Measurements from ENCODE around the gene FGB. TPM values are rescaled to one million over a fixed set of nuclear protein-coding genes. Genes with fewer than 3 reads are reported as not detected.

FGB gene
- total RNA-seq = not detected

GRCh38 chr4:154562697-154563254 lies at the start of gene FGB:
TSS of gene FGB (plus strand) at chr4:154563011. CDS start at chr4:154563019, 8 bp downstream.
- Mint-ChIP-seq H3K36me3 (ENCODE audit: low read depth) (no peaks in the 10 kb centered on the region), H3K9me3 (ENCODE audit: low read depth) (no peaks in the 10 kb centered on the region), H3K27me3 (peaks cover 7% of the 10 kb centered on the region), H3K4me1 (no peaks in the 10 kb centered on the region), H3K4me3 (no peak within 1 kb of the TSS), H3K27ac (no peak within 1 kb of the TSS)
- ChIA-PET CTCF (interaction anchor here (0.8 to 1.9 kb wide), 6 partner anchors 9 to 59 kb away, joined by 3 to 10 read pairs (median 3); partner anchors contain the start of genes FGG and PLRG1), POLR2A (no interaction called here)
- intact Hi-C loops (cut with DNase I, micrococcal nuclease) = no loop called here
- DNase-seq (no peak), ATAC-seq (no peak)

- Mint-ChIP-seq H3K27ac (no peak overlapping the region), H3K9me3 (ENCODE audit: low read depth) (no peaks in the 10 kb centered on the region), H3K36me3 (ENCODE audit: low read depth) (no peaks in the 10 kb centered on the region), H3K27me3 (peaks cover 30% of the 10 kb centered on the region), H3K4me1 (no peaks in the 10 kb centered on the region), H3K4me3 (no peak overlapping the region)
- ChIA-PET CTCF (interaction anchor here (1.1 kb wide), 1 partner anchor 10 kb away, joined by 3 read pairs; no protein-coding TSS in a partner anchor), POLR2A (no interaction called here)
- DNase-seq = no peak
- no peak for ATAC-seq
- intact Hi-C loops (cut with DNase I, micrococcal nuclease) = no loop called here
These were observed 46.3 kb upstream of the FGB start for GRCh38 chr4:154516318-154517029.

GRCh38 chr4:154517591-154517990 lies 45.2 kb upstream of the FGB start:
- no peak for DNase-seq
- Mint-ChIP-seq H3K9me3 (ENCODE audit: low read depth) (no peaks in the 10 kb centered on the region), H3K4me1 (no peaks in the 10 kb centered on the region), H3K27ac (no peak overlapping the region), H3K27me3 (peaks cover 26% of the 10 kb centered on the region), H3K4me3 (no peak overlapping the region), H3K36me3 (ENCODE audit: low read depth) (no peaks in the 10 kb centered on the region)
- ChIA-PET POLR2A (no interaction called here), CTCF (no interaction called here)
- no peak for ATAC-seq
- intact Hi-C loops (cut with DNase I, micrococcal nuclease) = no loop called here

- ChIA-PET POLR2A (no interaction called here), CTCF (no interaction called here)
- DNase-seq = no peak
- peaks cover 29% of the 10 kb centered on the region for H3K27me3 Mint-ChIP-seq
- no peaks in the 10 kb centered on the region for H3K4me1 Mint-ChIP-seq
- H3K4me3 Mint-ChIP-seq = no peak overlapping the region
- intact Hi-C loops (cut with DNase I, micrococcal nuclease) = no loop called here
- H3K9me3 Mint-ChIP-seq (ENCODE audit: low read depth) = no peaks in the 10 kb centered on the region
- no peak for ATAC-seq
- no peaks in the 10 kb centered on the region for H3K36me3 Mint-ChIP-seq (ENCODE audit: low read depth)
- no peak overlapping the region for H3K27ac Mint-ChIP-seq
These were observed 43.6 kb upstream of the FGB start for GRCh38 chr4:154519214-154519613.

- Mint-ChIP-seq H3K36me3 (ENCODE audit: low read depth) (no peaks in the 10 kb centered on the region), H3K27me3 (peaks cover 35% of the 10 kb centered on the region), H3K27ac (no peak overlapping the region), H3K9me3 (ENCODE audit: low read depth) (no peaks in the 10 kb centered on the region), H3K4me1 (no peaks in the 10 kb centered on the region), H3K4me3 (no peak overlapping the region)
- no peak for ATAC-seq
- POLR2A ChIA-PET = no interaction called here
- CTCF ChIA-PET = interaction anchor here (0.6 to 0.8 kb wide), 2 partner anchors 17 to 1154 kb away, joined by 3 read pairs; no protein-coding TSS in a partner anchor
- intact Hi-C loops (cut with DNase I, micrococcal nuclease) = no loop called here
- no peak for DNase-seq
These were observed 41.2 kb upstream of the FGB start for GRCh38 chr4:154521607-154522006.

- Mint-ChIP-seq H3K27me3 (peaks cover 23% of the 10 kb centered on the region), H3K27ac (no peak overlapping the region), H3K9me3 (ENCODE audit: low read depth) (no peaks in the 10 kb centered on the region), H3K36me3 (ENCODE audit: low read depth) (no peaks in the 10 kb centered on the region), H3K4me3 (no peak overlapping the region), H3K4me1 (no peaks in the 10 kb centered on the region)
- ATAC-seq = no peak
- intact Hi-C loops (cut with DNase I, micrococcal nuclease) = no loop called here
- POLR2A ChIA-PET = no interaction called here
- DNase-seq = no peak
- CTCF ChIA-PET = no interaction called here
These were observed 36.7 kb upstream of the FGB start for GRCh38 chr4:154526151-154526550.

- CTCF ChIA-PET = no interaction called here
- H3K4me3 Mint-ChIP-seq = no peak overlapping the region
- H3K9me3 Mint-ChIP-seq (ENCODE audit: low read depth) = no peaks in the 10 kb centered on the region
- H3K27ac Mint-ChIP-seq = no peak overlapping the region
- POLR2A ChIA-PET = no interaction called here
- peaks cover 23% of the 10 kb centered on the region for H3K27me3 Mint-ChIP-seq
- intact Hi-C loops (cut with DNase I, micrococcal nuclease) = no loop called here
- no peaks in the 10 kb centered on the region for H3K36me3 Mint-ChIP-seq (ENCODE audit: low read depth)
- no peaks in the 10 kb centered on the region for H3K4me1 Mint-ChIP-seq
- DNase-seq = no peak
- ATAC-seq = no peak
These were observed 35.5 kb upstream of the FGB start for GRCh38 chr4:154527308-154527707.

GRCh38 chr4:154528869-154529268 lies 33.9 kb upstream of the FGB start:
- CTCF ChIA-PET = interaction anchor here (0.8 kb wide), 1 partner anchor 14 kb away, joined by 4 read pairs; no protein-coding TSS in a partner anchor
- no peaks in the 10 kb centered on the region for H3K4me1 Mint-ChIP-seq
- no peaks in the 10 kb centered on the region for H3K9me3 Mint-ChIP-seq (ENCODE audit: low read depth)
- intact Hi-C loops (cut with DNase I, micrococcal nuclease) = no loop called here
- no peaks in the 10 kb centered on the region for H3K36me3 Mint-ChIP-seq (ENCODE audit: low read depth)
- H3K27ac Mint-ChIP-seq = no peak overlapping the region
- POLR2A ChIA-PET = no interaction called here
- no peak overlapping the region for H3K4me3 Mint-ChIP-seq
- ATAC-seq (no peak), DNase-seq (no peak)
- H3K27me3 Mint-ChIP-seq = peaks cover 16% of the 10 kb centered on the region

- ChIA-PET CTCF (interaction anchor here (0.8 to 1.1 kb wide), 3 partner anchors 10 to 96 kb away, joined by 3 to 4 read pairs (median 4); no protein-coding TSS in a partner anchor), POLR2A (no interaction called here)
- H3K4me3 Mint-ChIP-seq = no peak overlapping the region
- no peaks in the 10 kb centered on the region for H3K4me1 Mint-ChIP-seq
- no peak for DNase-seq
- H3K36me3 Mint-ChIP-seq (ENCODE audit: low read depth) = no peaks in the 10 kb centered on the region
- no peaks in the 10 kb centered on the region for H3K9me3 Mint-ChIP-seq (ENCODE audit: low read depth)
- no peak for ATAC-seq
- peaks cover 14% of the 10 kb centered on the region for H3K27me3 Mint-ChIP-seq
- intact Hi-C loops (cut with DNase I, micrococcal nuclease) = no loop called here
- no peak overlapping the region for H3K27ac Mint-ChIP-seq
These were observed 32.9 kb upstream of the FGB start for GRCh38 chr4:154529728-154530519.

- ChIA-PET CTCF (interaction anchor here (0.9 kb wide), 1 partner anchor 9 kb away, joined by 3 read pairs; no protein-coding TSS in a partner anchor), POLR2A (no interaction called here)
- no peak for ATAC-seq
- Mint-ChIP-seq H3K36me3 (ENCODE audit: low read depth) (peaks cover 14% of the 10 kb centered on the region), H3K9me3 (ENCODE audit: low read depth) (no peaks in the 10 kb centered on the region), H3K4me1 (no peaks in the 10 kb centered on the region), H3K4me3 (no peak overlapping the region), H3K27me3 (no peaks in the 10 kb centered on the region), H3K27ac (no peak overlapping the region)
- DNase-seq = no peak
- intact Hi-C loops (cut with DNase I, micrococcal nuclease) = no loop called here
These were observed 28.5 kb upstream of the FGB start for GRCh38 chr4:154534296-154534695.

- ChIA-PET POLR2A (no interaction called here), CTCF (interaction anchor here (1.6 kb wide), 1 partner anchor 8 kb away, joined by 3 read pairs; no protein-coding TSS in a partner anchor)
- peaks cover 1% of the 10 kb centered on the region for H3K4me1 Mint-ChIP-seq
- no peak overlapping the region for H3K4me3 Mint-ChIP-seq
- DNase-seq (no peak), ATAC-seq (no peak)
- peaks cover 52% of the 10 kb centered on the region for H3K36me3 Mint-ChIP-seq (ENCODE audit: low read depth)
- no peak overlapping the region for H3K27ac Mint-ChIP-seq
- H3K27me3 Mint-ChIP-seq = no peaks in the 10 kb centered on the region
- intact Hi-C loops (cut with DNase I, micrococcal nuclease) = no loop called here
- no peaks in the 10 kb centered on the region for H3K9me3 Mint-ChIP-seq (ENCODE audit: low read depth)
These were observed 20.4 kb upstream of the FGB start for GRCh38 chr4:154542271-154542879.
